ENCODE measurements around the gene IRF2BP1.

Gene IRF2BP1

DNA sequence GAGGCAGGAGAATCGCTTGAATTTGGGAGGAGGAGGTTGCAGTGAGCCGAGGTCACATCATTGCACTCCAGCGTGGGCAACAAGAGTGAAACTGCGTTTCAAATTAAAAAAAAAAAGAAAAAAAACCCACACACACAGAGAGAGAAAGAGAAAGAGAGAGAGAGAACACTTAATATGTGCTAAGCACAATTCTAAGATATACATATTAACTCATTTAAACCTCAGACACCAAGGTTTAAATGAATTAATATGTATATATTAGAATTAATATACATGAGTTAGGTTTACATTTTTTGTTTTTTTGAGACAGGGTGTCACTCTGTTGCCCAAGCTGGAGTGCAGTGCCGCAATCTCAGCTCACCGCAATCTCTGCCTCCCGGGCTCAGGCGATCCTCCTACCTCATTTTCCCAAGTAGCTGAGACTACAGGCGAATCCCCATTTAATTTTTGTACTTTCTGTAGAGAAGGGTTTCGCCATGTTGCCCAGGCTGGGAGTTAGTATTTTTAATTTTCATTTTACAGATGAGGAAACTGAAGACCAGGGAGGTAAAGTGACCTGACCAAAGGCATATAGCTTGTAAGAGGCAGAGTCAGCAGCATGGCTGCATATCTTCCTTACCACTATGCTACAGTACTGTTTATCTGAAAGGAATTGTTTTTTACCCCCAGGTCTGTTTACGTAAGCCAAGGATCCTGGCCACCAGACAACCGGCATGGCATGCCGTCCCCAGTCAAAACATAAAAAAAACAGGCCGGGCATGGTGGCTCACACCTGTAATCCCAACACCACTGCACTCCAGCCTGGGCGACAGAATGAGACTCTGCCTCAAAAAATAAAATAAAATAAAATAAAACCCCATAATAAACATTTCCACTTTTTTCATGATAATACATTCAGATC is 25.3 kb downstream of the IRF2BP1 start:
- no peak for DNase-seq

DNA sequence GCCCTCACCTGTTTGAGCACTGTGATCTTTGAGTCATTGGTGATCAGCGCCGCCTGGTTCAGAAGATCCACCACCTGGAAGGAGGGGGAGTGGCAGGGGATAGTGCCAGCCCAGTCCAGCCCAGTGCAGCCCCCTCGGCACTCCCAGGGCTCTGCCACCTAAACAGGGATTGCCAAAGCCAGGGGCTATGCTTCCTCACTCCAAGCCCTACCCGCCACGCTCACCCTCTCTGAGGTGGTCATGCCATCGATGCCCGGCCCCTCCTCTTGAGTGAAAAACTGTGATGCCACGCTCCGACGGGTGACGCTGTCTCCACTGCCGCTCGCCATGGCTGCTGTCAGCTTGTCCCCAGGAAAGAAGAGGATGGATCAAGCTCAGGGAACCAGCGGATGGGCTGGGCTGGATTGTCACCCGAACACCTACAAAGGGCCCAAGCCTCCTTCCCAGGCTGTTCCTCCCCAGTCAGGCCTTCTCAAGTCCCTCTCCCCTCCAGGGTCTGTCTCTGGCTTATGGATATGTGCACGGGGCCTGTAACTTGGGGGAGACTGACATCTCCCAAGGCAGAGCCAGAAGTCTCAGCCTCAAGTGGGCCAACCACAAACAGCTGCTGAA is 31.7 kb downstream of the IRF2BP1 start:
- DNase-seq = no peak

GRCh38 chr19:45852983-45853382 is 33.0 kb downstream of the IRF2BP1 start:
- DNase-seq = no peak

GRCh38 chr19:45852145-45852750 is 33.7 kb downstream of the IRF2BP1 start:
- no peak for DNase-seq

- DNase-seq = no peak
Measured at GRCh38 chr19:45848922-45849321, 37.0 kb downstream of the IRF2BP1 start.

GRCh38 chr19:45847663-45848062 is 38.3 kb downstream of the IRF2BP1 start:
- no peak for DNase-seq

GRCh38 chr19:45842198-45842597 is 43.7 kb downstream of the IRF2BP1 start:
- no peak for DNase-seq

- DNase-seq = no peak
Measured at GRCh38 chr19:45834970-45835369, 51.0 kb downstream of the IRF2BP1 start.
